Hepatocyte (in vitro differentiated cells): ENCODE data around the gene APOH.
"Not testable (repeated sequence)": the region's sequence is repeated elsewhere in the genome, so short reads cannot be mapped to it uniquely, and the experiment has no call there.

Experiments used
- CTCF ChIP-seq: fragments of 200-600 bp; sonication (generic); IDR thresholded peaks from 2 replicates; pipeline ENCODE4 v1.5.1; 2016; ENCODE audit warnings: antibody characterized with exemption, mild to moderate bottlenecking; ENCODE audit not compliant: poor library complexity
- EZH2 ChIP-seq: fragments of 200-600 bp; sonication (generic); IDR thresholded peaks from 2 replicates; pipeline ENCODE4 v1.6.1; 2016; ENCODE audit warnings: antibody characterized with exemption, mild to moderate bottlenecking, borderline replicate concordance
- EZH2phosphoT487 ChIP-seq: fragments of 200-600 bp; sonication (generic); IDR thresholded peaks from one replicate; pipeline ENCODE4 v1.6.1; 2018; ENCODE audit warnings: antibody characterized with exemption, mild to moderate bottlenecking, low read depth, moderate library complexity; ENCODE audit not compliant: unreplicated experiment, severe bottlenecking

GRCh38 chr17:66253458-66253857, 24.2 kb upstream of the APOH start:
- not testable (repeated sequence) for TF ChIP-seq CTCF, EZH2, EZH2phosphoT487
